GM19452 (cell line): ENCODE data around the gene CFAP119.

Experiments
- ATAC-seq: cut with Tn5 transposase; IDR thresholded peaks from one replicate; pipeline ENCODE4 v1.9.1; 2021; ENCODE audit not compliant: unreplicated experiment

Gene CFAP119

DNA sequence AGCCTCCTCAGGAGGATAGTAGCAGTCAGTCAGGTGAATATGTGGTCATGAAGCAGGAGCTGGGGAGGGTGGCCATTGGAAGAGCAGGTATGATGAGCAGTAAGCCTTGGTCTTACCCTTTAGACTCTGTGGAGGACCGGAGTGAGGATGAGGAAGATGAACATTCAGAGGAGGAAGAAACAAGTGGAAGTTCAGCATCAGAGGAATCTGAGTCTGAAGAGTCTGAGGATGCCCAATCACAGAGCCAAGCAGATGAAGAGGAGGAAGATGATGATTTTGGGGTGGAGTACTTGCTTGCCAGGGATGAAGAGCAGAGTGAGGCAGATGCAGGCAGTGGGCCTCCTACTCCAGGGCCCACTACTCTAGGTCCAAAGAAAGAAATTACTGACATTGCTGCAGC lies 50.1 kb downstream of the CFAP119 start:
- no peak for ATAC-seq

DNA sequence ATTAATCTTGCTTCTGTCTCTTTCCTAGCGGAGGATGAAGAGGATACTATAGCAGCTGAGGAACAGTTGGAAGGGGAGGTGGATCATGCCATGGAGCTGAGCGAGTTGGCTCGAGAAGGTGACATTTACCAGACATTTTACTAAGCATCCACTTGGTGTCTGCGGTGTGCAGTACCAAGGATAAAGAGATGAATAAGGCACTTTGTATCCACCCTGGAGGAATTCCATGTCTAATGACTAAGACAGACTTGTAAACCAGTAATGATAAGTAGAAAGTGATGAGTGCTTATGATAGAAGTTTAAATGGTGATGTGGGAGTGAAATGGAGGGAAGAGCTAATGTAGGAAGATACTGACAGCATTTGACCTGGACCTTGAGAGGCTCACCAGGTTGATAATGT lies 50.9 kb downstream of the CFAP119 start:
- no peak for ATAC-seq
